Large intestine (tissue), 3 donors: ENCODE results near the gene REN. TPM values are rescaled to one million over a fixed set of nuclear protein-coding genes. Genes with fewer than 3 reads are reported as not detected.
A peak's percentile ranks its signal among the peaks of the same experiment; 100 is the strongest.

ENCODE experiments used
- DNase-seq, 2 donors: peaks; one replicate each; pipeline versions ENCODE4 v3.0.0 to v3.0.0-alpha.2; 2013
- H3K27ac ChIP-seq: one replicate; pipeline ENCODE4 v1.5.1; 2013; ENCODE audit warnings: low read length
- H3K27me3 ChIP-seq: 2 replicates; pipeline ENCODE4 v1.6.1; 2013; ENCODE audit warnings: low read length; ENCODE audit not compliant: control insufficient read depth, insufficient read depth
- H3K36me3 ChIP-seq: 2 replicates; pipeline ENCODE4 v1.6.1; 2013; ENCODE audit warnings: low read length; ENCODE audit not compliant: control insufficient read depth, insufficient read depth
- H3K4me1 ChIP-seq: one replicate; pipeline ENCODE4 v1.6.1; 2013; ENCODE audit warnings: low read length; ENCODE audit not compliant: control insufficient read depth, insufficient read depth
- H3K4me3 ChIP-seq: one replicate; pipeline ENCODE4 v1.5.1; 2013; ENCODE audit warnings: low read length
- H3K9me3 ChIP-seq: one replicate; pipeline ENCODE4 v1.6.1; 2013; ENCODE audit warnings: mild to moderate bottlenecking, low read depth, low read length, moderate library complexity; ENCODE audit not compliant: control insufficient read depth
- WGBS: methylation state at CpG from one replicate; pipeline ENCODE4 v1.1.5; 2013; ENCODE audit warnings: low lambda C conversion rate; ENCODE audit not compliant: insufficient coverage; 5-methylcytosine and 5-hydroxymethylcytosine counted together
- polyA plus RNA-seq: library from polyadenylated mRNA; unstranded; fragments of 120-200 nt; gene quantifications from one replicate; pipeline ENCODE4 v1.2.1, GENCODE V29; 2013

Gene REN
- polyA plus RNA-seq, 1 donor = 4.2 TPM

DNA sequence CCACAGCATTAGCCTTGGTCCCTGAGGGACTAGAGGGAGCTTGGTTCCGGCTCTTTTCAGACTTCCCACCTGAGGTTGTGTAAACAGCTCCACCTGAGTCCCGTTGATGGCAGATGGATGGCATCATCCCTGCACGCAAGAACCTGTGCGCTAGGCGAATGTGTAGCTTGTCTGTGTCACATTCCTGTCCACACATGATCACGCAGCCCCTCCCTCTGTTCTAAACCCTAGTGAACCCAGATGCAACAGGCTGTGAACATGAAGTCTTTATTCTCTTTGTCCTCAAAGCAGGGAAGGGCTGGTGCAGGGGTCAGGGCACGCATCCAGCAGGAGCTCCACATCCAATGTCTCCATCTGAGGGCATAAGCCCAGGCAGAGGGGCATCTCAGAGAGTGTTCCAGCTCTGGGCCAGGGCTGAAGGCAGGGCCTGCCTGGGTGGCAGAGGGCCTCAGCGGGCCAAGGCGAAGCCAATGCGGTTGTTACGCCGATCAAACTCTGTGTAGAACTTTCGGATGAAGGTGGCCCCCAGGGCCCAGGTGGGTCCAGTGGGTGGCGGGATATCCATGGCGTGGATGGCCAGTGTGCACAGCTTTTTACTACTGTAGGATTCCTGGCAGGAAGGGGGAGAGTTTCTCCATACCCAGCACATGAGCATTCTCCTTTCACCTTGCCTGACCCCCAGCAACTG lies 11.4 kb downstream of the REN start:
- Histone ChIP-seq H3K27me3 (no peaks in the 10 kb centered on the region), H3K4me3 (no peak overlapping the region), H3K9me3 (no peaks in the 10 kb centered on the region), H3K4me1 (peaks cover 18% of the 10 kb centered on the region), H3K27ac (no peak overlapping the region), H3K36me3 (no peaks in the 10 kb centered on the region)
- WGBS = no CpG with 5 or more reads among the region's 15 CpGs
- no peak for DNase-seq

DNA sequence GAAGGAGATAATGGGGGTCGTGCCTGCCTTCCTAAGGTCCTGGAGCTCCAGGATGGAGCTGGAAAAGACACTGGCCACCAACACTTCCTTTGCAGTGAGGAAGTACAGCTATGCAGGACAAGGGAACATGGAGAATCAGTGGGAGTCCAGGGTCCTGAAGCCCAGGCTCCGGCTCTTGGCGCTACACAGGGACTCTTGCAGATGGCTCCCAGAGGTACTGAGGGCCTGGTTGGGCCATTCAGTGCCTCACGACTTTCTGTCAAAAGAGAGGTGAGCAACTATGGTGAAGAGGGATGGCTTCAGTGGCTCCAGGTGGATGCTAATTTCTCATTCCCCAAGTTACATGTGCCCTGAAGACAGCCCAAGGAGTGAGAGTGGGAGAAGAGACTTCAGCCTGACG lies 12.5 kb downstream of the REN start:
- Histone ChIP-seq H3K27ac (no peak overlapping the region), H3K36me3 (no peaks in the 10 kb centered on the region), H3K4me1 (peaks cover 18% of the 10 kb centered on the region), H3K27me3 (no peaks in the 10 kb centered on the region), H3K9me3 (no peaks in the 10 kb centered on the region), H3K4me3 (no peak overlapping the region)
- DNase-seq = no peak
- WGBS = 80% methylated on average over 1 of the region's 5 CpGs

DNA sequence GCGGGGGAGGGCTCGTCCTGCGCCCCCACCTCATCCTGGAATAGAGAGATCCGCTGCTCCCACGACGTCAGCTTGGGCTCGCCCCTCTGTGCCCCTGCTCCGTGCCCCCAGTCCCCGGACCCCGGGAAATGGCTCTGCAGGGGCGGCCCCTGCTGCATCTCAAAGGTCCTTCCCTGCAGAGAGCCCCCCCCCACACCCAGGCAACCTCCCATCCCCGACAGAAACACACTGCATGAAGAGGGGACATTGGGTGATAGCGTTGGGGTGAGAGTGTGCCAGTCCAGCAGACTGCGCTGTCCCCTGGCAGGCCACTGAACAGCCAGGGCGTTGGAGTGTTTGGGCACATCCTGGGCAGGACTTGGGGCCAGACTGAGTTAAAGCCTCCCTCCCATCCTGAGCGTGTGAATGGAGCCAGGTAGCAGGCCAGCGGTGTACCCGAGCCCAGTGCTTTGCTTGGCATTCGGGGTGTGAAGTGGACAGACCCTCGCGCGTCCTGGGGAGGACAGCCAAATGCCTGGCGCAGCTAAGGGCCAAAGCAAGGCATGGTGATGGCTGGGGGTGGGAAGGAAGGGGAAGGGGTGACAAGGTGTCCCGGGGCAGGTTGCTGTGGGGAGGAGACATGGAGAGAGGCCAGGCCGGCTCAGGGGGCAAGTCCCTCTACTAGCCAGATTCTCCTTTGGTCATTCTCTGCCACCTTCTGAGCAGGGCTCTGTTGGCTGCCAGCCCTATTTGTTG lies 13.7 kb downstream of the REN start:
- Histone ChIP-seq H3K4me1 (peaks cover 29% of the 10 kb centered on the region), H3K9me3 (no peaks in the 10 kb centered on the region), H3K4me3 (peak overlapping the region; percentile 59), H3K36me3 (no peaks in the 10 kb centered on the region), H3K27me3 (no peaks in the 10 kb centered on the region), H3K27ac (peak overlapping the region; percentile 42)
- peak in 1 of 2 donors; percentile 20 for DNase-seq
- WGBS = no CpG with 5 or more reads among the region's 25 CpGs

DNA sequence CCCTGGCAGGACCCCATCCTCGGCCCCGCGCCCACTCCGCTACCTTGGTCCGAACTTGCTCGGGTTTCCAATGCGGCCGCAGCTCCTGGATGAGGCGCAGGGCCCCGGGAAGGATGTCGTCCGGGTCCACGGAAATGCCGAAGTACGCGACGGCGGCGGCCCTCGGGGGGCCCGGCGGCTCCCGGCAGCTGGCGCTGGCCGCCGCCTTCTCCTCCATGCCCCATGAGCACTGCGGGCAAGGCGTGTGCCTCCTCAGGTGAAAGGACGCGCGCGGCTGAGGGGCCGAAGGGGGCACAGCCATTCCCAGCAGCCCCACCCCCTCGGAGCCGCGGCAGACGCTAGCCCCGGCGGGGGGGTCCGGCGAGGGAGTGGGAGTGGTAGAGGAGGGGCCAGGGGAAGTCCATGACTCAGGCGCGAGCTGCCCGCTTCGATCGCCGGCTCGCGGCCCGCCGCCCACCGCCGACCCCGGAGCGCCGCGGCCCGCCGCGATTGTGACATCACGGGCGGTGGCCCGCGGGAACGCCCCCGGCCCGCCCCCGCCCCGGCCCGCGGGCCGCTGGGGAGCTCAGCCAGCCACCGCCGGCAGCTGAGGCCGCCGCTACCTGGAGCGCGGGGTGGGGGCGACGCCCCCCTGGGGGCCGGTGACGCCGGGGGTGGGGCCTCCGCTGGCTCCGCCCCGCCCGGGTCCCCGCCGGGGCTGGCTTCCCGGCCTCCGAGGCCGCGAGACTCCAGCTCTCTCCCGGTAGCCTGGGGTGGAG lies 14.4 kb downstream of the REN start, which contains the start of gene ETNK2:
Gene ETNK2, minus strand, starts transcription at position 493 of the 758 bp plus-strand sequence. Its CDS starts 192 bp downstream, at position 301.
- whole genome bisulfite sequencing = no CpG with 5 or more reads among the region's 94 CpGs
- Histone ChIP-seq H3K9me3 (no peaks in the 10 kb centered on the region), H3K27me3 (no peaks in the 10 kb centered on the region), H3K4me1 (peaks cover 36% of the 10 kb centered on the region), H3K27ac (peak within 1 kb of the TSS; percentile 42), H3K4me3 (peak within 1 kb of the TSS; percentile 86), H3K36me3 (no peaks in the 10 kb centered on the region)
- peak; percentile 71 to 86 for DNase-seq

DNA sequence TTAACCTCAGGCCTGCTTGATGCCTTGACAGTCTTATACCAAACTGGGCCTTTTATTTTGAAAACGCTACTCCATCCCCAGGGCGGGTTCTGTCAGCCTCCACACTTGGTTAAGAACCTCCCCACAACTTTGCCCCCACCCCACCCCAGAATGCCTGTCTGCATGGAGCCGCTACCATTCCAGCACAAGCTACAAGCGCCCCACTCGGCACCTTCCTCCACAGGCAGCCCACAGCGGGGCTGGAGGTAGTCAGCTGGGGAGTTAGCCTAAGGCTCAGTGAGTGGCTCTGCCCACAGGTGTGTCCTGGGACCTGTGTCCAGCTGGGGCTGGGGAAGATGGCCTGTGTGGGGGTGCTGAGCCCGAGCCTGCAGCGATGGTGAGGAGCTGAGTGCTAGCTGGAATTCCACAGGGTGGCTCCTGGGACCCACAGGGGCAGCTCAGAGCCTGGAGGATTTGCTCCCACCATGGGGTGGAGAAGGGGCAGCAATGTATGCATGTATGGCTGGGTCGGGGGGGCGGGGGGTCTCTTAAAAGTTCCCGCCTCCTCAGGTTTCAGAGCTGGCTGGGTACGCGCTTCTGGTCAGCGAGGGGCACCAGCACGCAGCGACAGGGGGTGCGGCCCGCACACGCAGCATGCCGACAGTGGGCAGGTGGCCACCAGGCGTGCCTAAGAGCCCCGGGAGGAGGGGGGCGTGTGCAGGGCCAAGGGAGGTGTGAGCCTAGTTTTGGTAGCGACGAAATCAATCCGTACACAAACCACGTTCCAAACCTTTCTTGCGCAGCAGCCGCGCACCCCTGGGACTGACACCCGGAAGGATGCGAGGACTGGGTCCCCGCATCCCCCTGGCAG lies 15.2 kb downstream of the REN start:
- WGBS = no CpG with 5 or more reads among the region's 33 CpGs
- no peaks in the 10 kb centered on the region for H3K27me3 ChIP-seq
- peak in 1 of 2 donors; percentile 18 for DNase-seq
- peaks cover 44% of the 10 kb centered on the region for H3K4me1 ChIP-seq
- peaks cover 6% of the 10 kb centered on the region for H3K36me3 ChIP-seq
- peak overlapping the region; percentile 86 for H3K4me3 ChIP-seq
- H3K9me3 ChIP-seq = no peaks in the 10 kb centered on the region
- H3K27ac ChIP-seq = peak overlapping the region; percentile 8

DNA sequence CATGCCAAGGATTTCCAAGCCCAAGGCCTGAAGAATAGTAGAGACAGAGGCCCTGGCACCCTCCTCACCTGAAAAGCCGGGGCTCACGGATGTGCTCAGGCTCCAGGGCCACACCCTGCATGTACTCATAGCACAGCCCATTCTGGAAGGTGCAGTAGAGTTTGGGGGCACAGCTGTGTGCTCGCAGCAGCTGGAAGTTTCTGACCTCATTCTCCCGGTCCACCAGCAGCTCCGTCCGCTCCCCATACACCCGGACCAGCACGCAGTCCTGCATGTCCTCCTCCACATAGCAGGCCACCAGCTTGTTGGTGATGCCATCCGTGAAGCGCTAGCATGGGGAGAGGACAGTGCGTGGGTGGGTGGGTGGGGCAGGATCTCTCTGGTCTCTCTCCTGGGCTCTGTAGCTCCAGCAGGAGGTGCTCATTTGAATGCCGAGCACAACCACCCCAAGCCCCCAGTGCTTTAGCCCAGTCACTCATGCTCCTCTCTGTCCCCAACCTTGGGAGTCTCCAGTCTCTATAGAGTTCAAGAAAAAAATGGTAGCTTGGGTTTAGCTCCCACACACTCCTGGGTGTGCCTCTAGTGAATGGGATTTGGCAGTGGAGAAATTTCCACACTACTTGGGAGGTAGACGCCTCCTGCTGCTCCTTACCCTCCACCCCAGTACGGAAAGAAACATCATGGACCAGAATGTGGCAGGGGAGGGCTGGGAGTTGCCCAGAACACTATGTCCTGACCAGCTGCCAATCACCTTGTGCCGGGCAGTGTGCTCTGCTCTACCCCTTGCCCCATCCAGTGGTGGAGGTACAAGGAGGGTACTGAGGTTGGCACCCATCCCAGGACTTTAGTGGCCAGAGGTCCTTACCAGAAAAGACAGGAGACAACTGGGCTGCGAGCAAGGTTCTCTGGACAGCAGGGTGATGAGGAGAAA lies 16.2 kb downstream of the REN start:
- WGBS = 100% methylated on average over 1 of the region's 16 CpGs
- H3K27ac ChIP-seq = no peak overlapping the region
- H3K4me3 ChIP-seq = no peak overlapping the region
- no peaks in the 10 kb centered on the region for H3K9me3 ChIP-seq
- no peak for DNase-seq
- peaks cover 54% of the 10 kb centered on the region for H3K4me1 ChIP-seq
- no peaks in the 10 kb centered on the region for H3K27me3 ChIP-seq
- H3K36me3 ChIP-seq = peaks cover 8% of the 10 kb centered on the region

DNA sequence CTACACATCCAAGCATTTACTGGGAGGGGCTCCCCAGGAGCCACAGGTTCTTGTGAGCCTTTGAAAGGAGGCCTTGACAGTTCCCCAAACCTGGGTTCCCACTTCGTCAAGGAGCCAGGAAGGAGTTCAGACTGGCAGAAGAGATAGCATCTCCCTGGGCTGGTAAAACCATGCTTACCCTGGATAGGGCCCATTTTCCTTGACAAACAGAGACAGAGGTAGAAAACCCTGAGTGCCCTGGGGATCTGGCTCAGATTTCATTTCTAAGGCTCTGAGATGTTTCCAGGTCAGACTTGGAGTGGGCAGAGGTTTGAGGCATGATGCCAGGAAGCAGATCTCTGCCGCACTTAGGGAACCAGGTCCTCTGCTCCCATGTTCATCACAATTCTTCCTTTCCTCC lies 17.0 kb downstream of the REN start:
- H3K4me1 ChIP-seq = peaks cover 61% of the 10 kb centered on the region
- no peaks in the 10 kb centered on the region for H3K9me3 ChIP-seq
- no CpG with 5 or more reads among the region's 2 CpGs for WGBS
- H3K4me3 ChIP-seq = no peak overlapping the region
- H3K27me3 ChIP-seq = no peaks in the 10 kb centered on the region
- H3K36me3 ChIP-seq = peaks cover 8% of the 10 kb centered on the region
- H3K27ac ChIP-seq = no peak overlapping the region
- no peak for DNase-seq

DNA sequence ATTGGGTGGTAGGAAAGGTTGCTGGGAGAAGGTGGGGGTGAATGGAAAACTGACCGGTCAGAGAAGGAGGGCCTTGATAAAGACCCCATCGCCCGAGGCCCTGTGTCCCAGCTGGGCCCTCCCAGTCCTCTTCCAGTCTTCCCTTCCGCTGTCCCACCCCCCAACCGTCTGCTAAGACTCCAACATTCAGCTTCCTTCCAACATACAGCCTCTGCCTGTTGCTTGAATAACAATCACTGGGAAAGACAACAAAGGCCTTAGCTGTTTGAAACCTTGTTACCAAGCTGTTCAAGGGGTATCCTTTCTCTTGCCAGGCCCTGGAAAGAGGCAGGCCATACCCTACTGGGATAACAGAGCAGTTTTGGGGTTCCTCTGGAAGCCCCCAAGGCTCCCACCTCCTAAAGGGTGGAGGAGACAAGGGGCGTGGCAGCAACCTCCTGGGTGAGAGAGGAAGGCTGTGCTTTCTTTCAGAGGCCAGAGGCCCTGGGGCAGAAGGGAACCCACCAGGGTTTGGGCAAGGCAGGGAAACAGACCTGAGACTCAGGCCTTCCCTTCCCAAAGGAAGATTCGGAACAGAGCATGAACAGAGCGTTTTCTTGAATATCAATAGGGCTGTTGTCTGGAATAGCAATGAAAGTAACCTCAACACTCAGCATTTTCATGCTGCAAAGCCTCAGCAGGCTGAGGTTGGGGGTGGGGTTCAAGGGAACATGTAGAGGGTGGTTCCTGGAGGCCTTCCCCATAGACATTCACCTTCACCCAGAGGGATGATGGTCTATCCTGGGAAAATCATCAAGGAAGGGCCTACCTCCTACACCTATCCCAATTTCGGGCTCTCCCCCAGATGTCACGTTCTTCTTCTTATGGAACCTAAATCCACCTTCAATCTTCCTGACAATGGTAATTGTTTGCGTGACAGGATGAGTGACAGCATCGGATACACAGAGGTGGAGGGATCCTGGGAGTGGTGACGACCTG lies 18.4 kb downstream of the REN start:
- Histone ChIP-seq H3K27me3 (no peaks in the 10 kb centered on the region), H3K36me3 (peaks cover 8% of the 10 kb centered on the region), H3K4me3 (no peak overlapping the region), H3K4me1 (peaks cover 69% of the 10 kb centered on the region), H3K9me3 (no peaks in the 10 kb centered on the region), H3K27ac (peak overlapping the region; percentile 58)
- WGBS = no CpG with 5 or more reads among the region's 13 CpGs
- DNase-seq = peak in 1 of 2 donors; percentile 15
